Right renal pelvis (tissue), 4 donors: ENCODE results near the gene MFSD2A. TPM values are rescaled to one million over a fixed set of nuclear protein-coding genes. Genes with fewer than 3 reads are reported as not detected.
"Not testable (repeated sequence)": the region's sequence is repeated elsewhere in the genome, so short reads cannot be mapped to it uniquely, and the experiment has no call there.

ENCODE experiments used
- DNase-seq, 4 donors: peaks; one replicate each; pipeline ENCODE4 v3.0.0-alpha.2; 2013; ENCODE audit warnings: low read depth in 4 of 4, low spot score in 3 of 4, missing footprints in 1 of 4
- polyA plus RNA-seq, 4 donors: library from polyadenylated mRNA; unstranded; fragments of 120-200 nt; gene quantifications; one replicate each; pipeline ENCODE4 v1.2.1, GENCODE V29; 2013; ENCODE audit not compliant: insufficient read length in 4 of 4

MFSD2A gene
- polyA plus RNA-seq, 4 donors, result 2.2 to 3.2 (median 2.8) TPM

GRCh38 chr1:39940253-39940652, 14.7 kb upstream of the MFSD2A start:
- no peak for DNase-seq

- DNase-seq, result no peak
Measured at GRCh38 chr1:39940980-39941871, 13.7 kb upstream of the MFSD2A start.

GRCh38 chr1:39943471-39944290, 11.3 kb upstream of the MFSD2A start:
- DNase-seq, result no peak

GRCh38 chr1:39944410-39945112, 10.4 kb upstream of the MFSD2A start:
- DNase-seq, result no peak

GRCh38 chr1:39946216-39946615, 8.7 kb upstream of the MFSD2A start:
- DNase-seq, result no peak

- DNase-seq, result no peak
Measured at GRCh38 chr1:39947260-39947659, 7.7 kb upstream of the MFSD2A start.

- no peak for DNase-seq
Measured at GRCh38 chr1:39949891-39950290, 5.1 kb upstream of the MFSD2A start.

- no peak for DNase-seq
Measured at GRCh38 chr1:39951926-39952325, 3.0 kb upstream of the MFSD2A start.

GRCh38 chr1:39952359-39953110, 2.4 kb upstream of the MFSD2A start:
- DNase-seq, result no peak

GRCh38 chr1:39954324-39954869, 548 bp upstream of the MFSD2A start:
- DNase-seq, result no peak

GRCh38 chr1:39955547-39956539, 898 bp downstream of the MFSD2A start:
- DNase-seq, result no peak

- no peak for DNase-seq
Measured at GRCh38 chr1:39957299-39958015, 2.5 kb downstream of the MFSD2A start.

GRCh38 chr1:39958403-39959200, 3.7 kb downstream of the MFSD2A start:
- DNase-seq, result no peak

- no peak for DNase-seq
Measured at GRCh38 chr1:39959651-39960333, 4.8 kb downstream of the MFSD2A start.

- no peak for DNase-seq
Measured at GRCh38 chr1:39960431-39960958, 5.5 kb downstream of the MFSD2A start.

GRCh38 chr1:39962450-39962825, 7.5 kb downstream of the MFSD2A start:
- no peak for DNase-seq

GRCh38 chr1:39962964-39963363, 8.0 kb downstream of the MFSD2A start:
- not testable (repeated sequence) for DNase-seq
